CD1c-positive myeloid dendritic cell (primary cell): ENCODE results near the gene GPBP1.
"Not testable (repeated sequence)": the region's sequence is repeated elsewhere in the genome, so short reads cannot be mapped to it uniquely, and the experiment has no call there.

Source experiments
- DNase-seq: peaks from one replicate; pipeline ENCODE4 v3.0.0-alpha.2; 2016; ENCODE audit errors: extremely low spot score

GPBP1 gene

GRCh38 chr5:57277085-57277484 is 103.2 kb downstream of the GPBP1 start:
- DNase-seq: no peak

DNA sequence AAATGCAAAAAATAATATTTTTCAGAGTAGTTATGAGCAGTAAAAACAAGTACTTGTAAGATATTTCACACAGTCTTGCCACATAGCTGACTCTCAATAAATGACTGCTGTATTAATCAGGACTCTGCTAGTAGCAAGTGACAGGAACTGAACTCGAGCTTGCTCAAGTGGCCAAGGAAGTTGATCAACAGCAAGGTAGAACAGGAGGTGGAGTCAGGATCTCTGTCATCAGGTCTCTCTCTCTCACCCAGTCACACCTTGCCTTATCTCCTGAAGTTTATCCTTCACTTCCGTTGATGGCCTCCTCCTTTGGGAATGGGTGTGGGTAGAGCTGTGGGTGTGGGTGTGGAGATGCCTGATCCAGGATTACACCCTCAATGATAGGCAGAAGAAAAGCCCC is 107.0 kb downstream of the GPBP1 start:
- no peak for DNase-seq

DNA sequence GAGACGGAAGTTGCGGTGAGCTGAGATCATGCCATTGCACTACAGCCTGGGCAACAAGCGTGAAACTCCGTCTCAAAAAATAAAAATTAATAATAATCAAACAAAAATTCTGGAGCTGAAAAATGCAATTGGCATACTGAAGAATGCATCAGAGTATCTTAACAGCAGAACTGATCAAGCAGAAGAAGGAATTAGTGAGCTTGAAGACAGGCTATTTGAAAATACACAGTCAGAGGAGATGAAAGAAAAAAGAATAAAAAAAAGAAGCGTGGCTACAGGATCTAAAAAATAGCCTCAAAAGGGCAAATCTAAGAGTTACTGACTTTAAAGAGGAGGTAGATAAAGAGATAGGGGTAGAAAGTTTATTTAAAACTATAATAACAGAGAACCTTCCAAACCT is 111.2 kb downstream of the GPBP1 start:
- not testable (repeated sequence) for DNase-seq

GRCh38 chr5:57291894-57292293 is 118.0 kb downstream of the GPBP1 start:
- DNase-seq: no peak

DNA sequence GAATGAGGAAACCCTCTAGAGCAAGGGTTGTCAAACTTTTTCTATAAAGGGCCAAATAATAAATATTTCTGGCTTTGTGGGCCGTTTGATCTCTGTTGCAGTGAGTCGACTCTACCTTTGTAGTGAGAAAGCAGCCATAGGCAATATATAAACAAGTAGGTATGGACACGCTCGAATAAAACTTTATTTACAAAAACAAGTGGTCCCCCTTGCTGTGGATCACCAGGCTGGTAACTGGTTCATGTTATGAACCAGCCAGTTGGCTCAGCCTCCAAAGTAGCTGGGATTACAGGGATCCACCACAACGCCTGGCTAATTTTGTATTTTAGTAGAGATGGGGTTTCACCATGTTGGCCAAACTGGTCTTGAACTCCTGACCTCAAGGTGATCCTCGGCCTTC is 118.5 kb downstream of the GPBP1 start:
- no peak for DNase-seq

GRCh38 chr5:57298295-57298984 is 124.6 kb downstream of the GPBP1 start:
- peak; percentile 86 for DNase-seq

DNA sequence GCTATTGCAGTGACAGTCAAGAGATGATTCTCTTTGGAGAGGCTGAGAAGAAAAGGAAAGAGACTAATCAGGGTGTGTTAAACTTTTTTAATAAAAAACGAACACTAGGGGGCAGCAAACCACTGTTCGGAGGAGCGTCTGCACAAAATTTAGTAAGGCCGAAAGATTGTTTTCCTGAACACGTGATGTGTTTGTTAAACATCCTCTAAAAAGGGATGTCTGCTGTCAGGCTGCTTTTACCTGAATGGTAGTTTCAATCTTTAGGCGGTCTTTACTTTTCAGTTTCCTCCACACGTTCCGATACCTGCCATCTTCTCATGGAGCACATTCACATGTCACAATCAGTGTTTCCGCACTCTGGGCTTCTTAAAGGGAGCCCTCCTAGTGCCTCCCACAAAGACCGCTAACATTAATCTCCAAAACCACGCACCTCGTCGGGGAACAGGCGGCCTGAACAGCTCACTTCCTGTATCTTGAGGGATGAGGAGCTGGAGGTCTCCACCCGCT is 125.2 kb downstream of the GPBP1 start:
- peak; percentile 84 for DNase-seq

- peak; percentile 24 for DNase-seq
These were observed 126.1 kb downstream of the GPBP1 start for GRCh38 chr5:57299986-57300385.

DNA sequence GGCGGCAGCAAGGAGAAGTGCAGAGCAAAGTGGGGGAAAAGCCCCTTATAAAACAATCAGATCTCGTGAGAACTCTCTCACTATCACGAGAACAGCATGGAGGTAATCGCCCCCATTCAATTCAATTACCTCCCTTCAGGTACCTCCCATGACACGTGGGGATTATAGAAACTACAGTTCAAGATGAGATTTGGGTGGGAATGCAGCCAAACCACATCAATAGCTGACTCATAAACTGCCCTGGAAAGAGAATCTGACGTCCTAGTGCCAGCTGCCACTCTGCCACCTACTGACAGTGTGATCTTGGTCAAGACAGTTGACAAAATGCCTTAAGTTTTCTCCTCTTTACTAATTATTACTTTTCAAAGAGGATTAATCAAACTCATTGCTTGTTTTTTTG is 128.3 kb downstream of the GPBP1 start:
- DNase-seq: peak; percentile 16

- DNase-seq: no peak
These were observed 128.8 kb downstream of the GPBP1 start for GRCh38 chr5:57302643-57303042.

- no peak for DNase-seq
These were observed 130.1 kb downstream of the GPBP1 start for GRCh38 chr5:57303985-57304384.

GRCh38 chr5:57304931-57305330 is 131.1 kb downstream of the GPBP1 start:
- DNase-seq: no peak

- no peak for DNase-seq
These were observed 132.5 kb downstream of the GPBP1 start for GRCh38 chr5:57306359-57306758.

DNA sequence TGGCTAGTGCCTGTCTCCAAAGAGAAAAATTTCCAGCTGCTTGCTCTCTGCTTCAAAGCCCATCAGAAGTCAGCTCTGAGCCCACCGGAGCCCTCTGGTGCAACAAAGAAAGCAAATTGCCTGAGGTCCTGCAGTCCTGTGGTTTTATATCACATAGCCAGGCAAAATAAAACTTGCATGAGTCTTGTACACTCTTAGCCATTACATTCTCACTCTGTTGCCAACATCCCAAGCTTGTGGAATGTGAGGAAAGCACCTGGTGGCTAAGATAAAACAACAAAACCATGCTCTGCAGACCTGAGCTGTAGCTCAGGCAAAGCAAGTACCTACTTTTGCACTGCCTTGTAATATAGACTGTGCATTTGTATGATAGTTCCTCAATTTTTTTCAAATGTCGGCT is 133.7 kb downstream of the GPBP1 start:
- no peak for DNase-seq

- not testable (repeated sequence) for DNase-seq
These were observed 135.2 kb downstream of the GPBP1 start for GRCh38 chr5:57309022-57309421.

- DNase-seq: no peak
These were observed 137.4 kb downstream of the GPBP1 start for GRCh38 chr5:57311251-57311650.

GRCh38 chr5:57311921-57312735 is 138.3 kb downstream of the GPBP1 start:
- no peak for DNase-seq

GRCh38 chr5:57313716-57314115 is 139.9 kb downstream of the GPBP1 start:
- DNase-seq: no peak
